HL-60 (cell line): Measurements from ENCODE around the gene SLC15A2.
"Not testable (repeated sequence)": the region's sequence is repeated elsewhere in the genome, so short reads cannot be mapped to it uniquely, and the experiment has no call there.

Source experiments
- DNase-seq, 2 experiments: peaks; one replicate each; pipeline ENCODE4 v3.0.0-alpha.2; 2010 to 2020; ENCODE audit warnings: low read depth in 1 of 2, low spot score in 1 of 2
- H3K27ac ChIP-seq: fragments of 250-450 bp; sonication (Bioruptor Pico); replicated peaks from 2 replicates; pipeline ENCODE4 v1.5.1; 2020; ENCODE audit warnings: mild to moderate bottlenecking, moderate library complexity
- H3K27me3 ChIP-seq: fragments of 250-450 bp; sonication (Bioruptor Pico); 2 replicates; pipeline ENCODE4 v1.5.1; 2021; ENCODE audit warnings: mild to moderate bottlenecking, moderate library complexity; ENCODE audit not compliant: insufficient read depth, poor library complexity, severe bottlenecking
- H3K4me3 ChIP-seq: replicated peaks from 2 replicates; pipeline ENCODE4 v1.5.1; 2011; ENCODE audit warnings: mild to moderate bottlenecking, control low read depth, low read length; ENCODE audit not compliant: insufficient read depth
- GABPA ChIP-seq: IDR thresholded peaks from 2 replicates; pipeline ENCODE4 v1.6.1; 2012; ENCODE audit warnings: low read depth
- POLR2AphosphoS5 ChIP-seq: IDR thresholded peaks from 2 replicates; pipeline ENCODE4 v1.6.1; 2012; ENCODE audit warnings: low read depth
- SPI1 ChIP-seq: IDR thresholded peaks from 2 replicates; pipeline ENCODE4 v1.6.1; 2012; ENCODE audit warnings: low read depth, mild to moderate bottlenecking, borderline replicate concordance
- TF ChIP-seq, protein P1 (sequence below): IDR thresholded peaks from one replicate; pipeline ENCODE4 v1.5.1; 2011; ENCODE audit warnings: low read length, control low read depth, inconsistent platforms; ENCODE audit not compliant: insufficient read depth
- TF ChIP-seq, protein P2 (sequence below): IDR thresholded peaks from 2 replicates; pipeline ENCODE4 v1.6.1; 2012; ENCODE audit warnings: low read depth; ENCODE audit not compliant: insufficient replicate concordance

Gene SLC15A2

DNA sequence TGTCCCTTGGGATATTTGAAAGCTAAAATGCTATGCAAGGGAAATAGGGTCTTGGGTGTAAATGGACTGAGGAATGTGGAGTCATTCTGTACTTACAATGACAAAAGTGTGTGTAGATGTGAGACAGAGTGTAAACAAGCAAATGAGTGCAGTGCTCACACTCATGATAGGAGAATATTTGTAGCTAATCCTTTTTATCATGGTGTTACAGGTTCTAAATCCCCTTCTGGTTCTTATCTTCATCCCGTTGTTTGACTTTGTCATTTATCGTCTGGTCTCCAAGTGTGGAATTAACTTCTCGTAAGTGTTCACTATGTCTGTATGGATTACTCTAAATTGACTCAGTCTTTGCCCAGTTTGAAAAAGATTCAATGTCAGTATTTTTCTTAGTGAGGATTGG is 30.5 kb downstream of the SLC15A2 start:
- DNase-seq, result no peak
- Histone ChIP-seq H3K4me3 (no peak overlapping the region), H3K27me3 (no peaks in the 10 kb centered on the region), H3K27ac (no peak overlapping the region)
- TF ChIP-seq POLR2AphosphoS5 (no peak), GABPA (no peak), SPI1 (no peak)
- TF ChIP-seq, protein P1, sequence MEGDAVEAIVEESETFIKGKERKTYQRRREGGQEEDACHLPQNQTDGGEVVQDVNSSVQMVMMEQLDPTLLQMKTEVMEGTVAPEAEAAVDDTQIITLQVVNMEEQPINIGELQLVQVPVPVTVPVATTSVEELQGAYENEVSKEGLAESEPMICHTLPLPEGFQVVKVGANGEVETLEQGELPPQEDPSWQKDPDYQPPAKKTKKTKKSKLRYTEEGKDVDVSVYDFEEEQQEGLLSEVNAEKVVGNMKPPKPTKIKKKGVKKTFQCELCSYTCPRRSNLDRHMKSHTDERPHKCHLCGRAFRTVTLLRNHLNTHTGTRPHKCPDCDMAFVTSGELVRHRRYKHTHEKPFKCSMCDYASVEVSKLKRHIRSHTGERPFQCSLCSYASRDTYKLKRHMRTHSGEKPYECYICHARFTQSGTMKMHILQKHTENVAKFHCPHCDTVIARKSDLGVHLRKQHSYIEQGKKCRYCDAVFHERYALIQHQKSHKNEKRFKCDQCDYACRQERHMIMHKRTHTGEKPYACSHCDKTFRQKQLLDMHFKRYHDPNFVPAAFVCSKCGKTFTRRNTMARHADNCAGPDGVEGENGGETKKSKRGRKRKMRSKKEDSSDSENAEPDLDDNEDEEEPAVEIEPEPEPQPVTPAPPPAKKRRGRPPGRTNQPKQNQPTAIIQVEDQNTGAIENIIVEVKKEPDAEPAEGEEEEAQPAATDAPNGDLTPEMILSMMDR, result no peak
- TF ChIP-seq, protein P2, sequence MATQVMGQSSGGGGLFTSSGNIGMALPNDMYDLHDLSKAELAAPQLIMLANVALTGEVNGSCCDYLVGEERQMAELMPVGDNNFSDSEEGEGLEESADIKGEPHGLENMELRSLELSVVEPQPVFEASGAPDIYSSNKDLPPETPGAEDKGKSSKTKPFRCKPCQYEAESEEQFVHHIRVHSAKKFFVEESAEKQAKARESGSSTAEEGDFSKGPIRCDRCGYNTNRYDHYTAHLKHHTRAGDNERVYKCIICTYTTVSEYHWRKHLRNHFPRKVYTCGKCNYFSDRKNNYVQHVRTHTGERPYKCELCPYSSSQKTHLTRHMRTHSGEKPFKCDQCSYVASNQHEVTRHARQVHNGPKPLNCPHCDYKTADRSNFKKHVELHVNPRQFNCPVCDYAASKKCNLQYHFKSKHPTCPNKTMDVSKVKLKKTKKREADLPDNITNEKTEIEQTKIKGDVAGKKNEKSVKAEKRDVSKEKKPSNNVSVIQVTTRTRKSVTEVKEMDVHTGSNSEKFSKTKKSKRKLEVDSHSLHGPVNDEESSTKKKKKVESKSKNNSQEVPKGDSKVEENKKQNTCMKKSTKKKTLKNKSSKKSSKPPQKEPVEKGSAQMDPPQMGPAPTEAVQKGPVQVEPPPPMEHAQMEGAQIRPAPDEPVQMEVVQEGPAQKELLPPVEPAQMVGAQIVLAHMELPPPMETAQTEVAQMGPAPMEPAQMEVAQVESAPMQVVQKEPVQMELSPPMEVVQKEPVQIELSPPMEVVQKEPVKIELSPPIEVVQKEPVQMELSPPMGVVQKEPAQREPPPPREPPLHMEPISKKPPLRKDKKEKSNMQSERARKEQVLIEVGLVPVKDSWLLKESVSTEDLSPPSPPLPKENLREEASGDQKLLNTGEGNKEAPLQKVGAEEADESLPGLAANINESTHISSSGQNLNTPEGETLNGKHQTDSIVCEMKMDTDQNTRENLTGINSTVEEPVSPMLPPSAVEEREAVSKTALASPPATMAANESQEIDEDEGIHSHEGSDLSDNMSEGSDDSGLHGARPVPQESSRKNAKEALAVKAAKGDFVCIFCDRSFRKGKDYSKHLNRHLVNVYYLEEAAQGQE, result no peak

GRCh38 chr3:121926380-121926779 is 32.2 kb downstream of the SLC15A2 start:
- Histone ChIP-seq H3K4me3 (no peak overlapping the region), H3K27me3 (no peaks in the 10 kb centered on the region), H3K27ac (no peak overlapping the region)
- no peak for TF ChIP-seq GABPA
- no peak for TF ChIP-seq SPI1
- no peak for TF ChIP-seq POLR2AphosphoS5
- TF ChIP-seq, protein P1, result no peak
- TF ChIP-seq, protein P2, result no peak
- DNase-seq, result no peak

GRCh38 chr3:121938141-121938855 is 44.1 kb downstream of the SLC15A2 start:
- H3K27ac ChIP-seq, H3K4me3 ChIP-seq, H3K27me3 ChIP-seq, DNase-seq: not testable (repeated sequence)

DNA sequence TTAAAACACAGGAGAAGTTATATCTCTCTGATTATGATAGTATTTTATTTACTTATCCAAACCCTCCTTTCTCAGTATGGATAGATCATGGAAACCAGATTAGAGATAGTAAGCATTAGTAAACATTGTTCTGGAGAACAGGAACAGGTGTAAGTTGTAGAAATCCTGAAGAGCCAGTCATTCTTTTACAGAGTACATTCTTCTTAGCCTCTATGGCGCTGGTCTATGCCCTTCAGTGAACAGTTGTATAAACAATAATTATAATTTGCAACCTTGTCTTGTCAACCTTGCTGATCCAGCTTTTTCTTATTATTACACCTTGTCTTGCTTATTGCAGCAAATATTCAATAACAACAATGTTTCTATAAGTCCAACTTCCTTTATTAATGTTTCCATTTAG is 47.4 kb downstream of the SLC15A2 start:
- no peak for TF ChIP-seq GABPA
- TF ChIP-seq POLR2AphosphoS5, result no peak
- TF ChIP-seq, protein P1, result no peak
- TF ChIP-seq, protein P2, result no peak
- no peak for TF ChIP-seq SPI1
- H3K27ac ChIP-seq, result no peak overlapping the region
- no peak for DNase-seq
- no peaks in the 10 kb centered on the region for H3K27me3 ChIP-seq
- H3K4me3 ChIP-seq, result no peak overlapping the region
